CD4-positive, alpha-beta memory T cell (primary cell): ENCODE measurements around the gene CCDC190. TPM values are rescaled to one million over a fixed set of nuclear protein-coding genes. Genes with fewer than 3 reads are reported as not detected.

Experiments
- CTCF ChIA-PET: fragments of 350-600 bp; sonication (Branson Sonifier 250); formaldehyde crosslinking; loops from one replicate; lab custom pipeline; 2021; ENCODE audit warnings: inconsistent platforms; ENCODE audit not compliant: partially characterized antibody; lab: Charles Lee
- POLR2A ChIA-PET: fragments of 350-600 bp; sonication (Branson Sonifier 250); formaldehyde crosslinking; loops from one replicate; lab custom pipeline; 2021; ENCODE audit not compliant: partially characterized antibody; lab: Charles Lee
- DNase-seq, 5 donors: peaks; one replicate each; pipeline versions ENCODE4 v3.0.0 to v3.0.0-alpha.2; 2020 to 2022; ENCODE audit warnings: mixed read lengths in 1 of 5
- H3K27ac ChIP-seq: one replicate; pipeline ENCODE4 v1.7.0; 2013; ENCODE audit warnings: low read depth, low read length
- H3K27me3 ChIP-seq: 2 replicates; pipeline ENCODE4 v1.7.0; 2013; ENCODE audit warnings: mild to moderate bottlenecking, low read length, moderate library complexity; ENCODE audit not compliant: insufficient read depth
- H3K36me3 ChIP-seq: 2 replicates; pipeline ENCODE4 v1.7.0; 2013; ENCODE audit warnings: mild to moderate bottlenecking, low read length, moderate library complexity; ENCODE audit not compliant: insufficient read depth
- H3K4me1 ChIP-seq: 2 replicates; pipeline ENCODE4 v1.7.0; 2013; ENCODE audit warnings: mild to moderate bottlenecking, low read length, moderate library complexity; ENCODE audit not compliant: insufficient read depth
- H3K4me3 ChIP-seq, 2 donors: one replicate each; pipeline ENCODE4 v1.7.0; 2013; ENCODE audit warnings: low read length in 2 of 2, mild to moderate bottlenecking in 1 of 2
- H3K9me3 ChIP-seq, 2 donors: one replicate each; pipeline ENCODE4 v1.7.0; 2013; ENCODE audit warnings: low read length in 2 of 2, control low read depth in 1 of 2; ENCODE audit not compliant: control insufficient read depth in 1 of 2
- H3K27ac Mint-ChIP-seq, 7 donors: one replicate each; pipeline ENCODE4 v1.8.0; 2020 to 2021; ENCODE audit warnings: mixed read lengths in 7 of 7, mild to moderate bottlenecking in 6 of 7, inconsistent platforms in 3 of 7, moderate library complexity in 3 of 7
- H3K27me3 Mint-ChIP-seq, 2 donors: one replicate each; pipeline ENCODE4 v1.8.0; 2020 to 2021; ENCODE audit warnings: mixed read lengths in 2 of 2
- H3K36me3 Mint-ChIP-seq, 2 donors: one replicate each; pipeline ENCODE4 v1.8.0; 2020 to 2021; ENCODE audit warnings: mixed read lengths in 2 of 2, inconsistent platforms in 1 of 2, mild to moderate bottlenecking in 1 of 2
- H3K4me1 Mint-ChIP-seq, 4 donors: one replicate each; pipeline ENCODE4 v1.8.0; 2020 to 2021; ENCODE audit warnings: mixed read lengths in 4 of 4, mild to moderate bottlenecking in 1 of 4
- H3K4me3 Mint-ChIP-seq, 8 donors: one replicate each; pipeline ENCODE4 v1.8.0; 2020 to 2021; ENCODE audit warnings: mixed read lengths in 8 of 8, mild to moderate bottlenecking in 7 of 8, moderate library complexity in 6 of 8, inconsistent platforms in 3 of 8
- H3K9me3 Mint-ChIP-seq, 8 donors: one replicate each; pipeline ENCODE4 v1.8.0; 2020 to 2021; ENCODE audit warnings: mixed read lengths in 8 of 8, mild to moderate bottlenecking in 5 of 8, inconsistent platforms in 3 of 8, moderate library complexity in 1 of 8
- intact Hi-C: fragments of 100-400 bp; cut with micrococcal nuclease; formaldehyde crosslinking; loops from one replicate; pipeline ENCODE4 v1.15.1; 2023
- polyA plus RNA-seq, 2 donors: library from polyadenylated mRNA; unstranded; fragments of 300-500 nt; fragmentation: Illumina TruSeq; gene quantifications; one replicate each; pipeline ENCODE4 v1.2.3, GENCODE V29; 2021
- total RNA-seq, 2 experiments: library from RNA; stranded (reverse); gene quantifications; one replicate each; pipeline ENCODE4 v1.2.3, GENCODE V29; 2021

Gene CCDC190
- total and polyA plus RNA-seq, 4 experiments from 2014 or later: not detected

DNA sequence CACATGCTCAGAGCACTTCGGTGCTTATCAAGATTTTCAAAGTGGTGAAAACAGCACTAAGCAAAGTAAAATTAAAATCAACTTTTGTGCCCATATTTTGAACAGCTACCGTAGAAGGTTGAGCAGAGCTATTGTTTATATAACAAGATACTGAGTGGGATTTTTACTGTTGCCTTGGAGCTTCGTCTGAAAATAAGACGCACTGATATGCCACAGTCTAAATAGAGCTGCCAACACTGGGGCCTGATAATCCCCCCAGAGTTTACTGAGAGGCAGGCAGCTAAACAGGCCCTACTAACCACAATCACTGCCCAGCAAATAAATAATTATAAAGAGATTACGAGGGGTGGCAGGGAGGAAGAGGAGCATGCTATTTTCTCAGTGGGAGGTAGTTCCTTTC is 650 bp upstream of the CCDC190 start:
- Mint-ChIP-seq H3K4me1 (no peaks in the 10 kb centered on the region), H3K9me3 (peaks cover 0 to 2% (median 0%) of the 10 kb centered on the region in 8 donors), H3K36me3 (no peaks in the 10 kb centered on the region), H3K27me3 (peaks cover 4 to 21% of the 10 kb centered on the region in 2 donors), H3K27ac (no peak overlapping the region), H3K4me3 (no peak overlapping the region)
- no peaks in the 10 kb centered on the region for H3K4me1 ChIP-seq
- ChIA-PET POLR2A (no interaction called here), CTCF (interaction anchor here (0.9 to 3.9 kb wide), 3 partner anchors 8 to 15 kb away, joined by 3 to 28 read pairs (median 4); no protein-coding TSS in a partner anchor)
- no peaks in the 10 kb centered on the region for H3K27me3 ChIP-seq
- no peak overlapping the region for H3K27ac ChIP-seq
- intact Hi-C loops: no loop called here
- no peaks in the 10 kb centered on the region for H3K9me3 ChIP-seq
- DNase-seq: no peak
- no peaks in the 10 kb centered on the region for H3K36me3 ChIP-seq
- no peak overlapping the region for H3K4me3 ChIP-seq

DNA sequence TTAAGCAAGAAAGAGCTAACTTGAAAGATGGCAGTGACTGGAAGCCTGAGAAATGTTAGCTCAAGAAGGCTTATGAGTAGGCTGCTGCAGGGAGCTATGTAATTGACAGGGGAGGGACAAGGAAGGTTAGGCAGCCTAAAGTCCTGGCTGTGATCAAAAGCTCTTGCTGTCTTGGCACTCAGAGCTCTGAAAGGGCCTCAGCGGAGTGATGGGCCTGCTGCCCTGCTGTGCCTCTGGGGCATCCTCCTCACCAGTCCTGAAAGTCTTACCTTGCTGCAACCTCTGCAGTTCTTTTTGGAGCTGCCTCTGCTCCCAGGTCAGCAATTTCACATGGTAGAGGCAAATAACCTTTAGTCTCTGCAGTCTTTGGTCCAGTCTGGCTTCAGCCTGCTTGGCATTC is 1.8 kb downstream of the CCDC190 start:
- intact Hi-C loops: no loop called here
- no peaks in the 10 kb centered on the region for H3K9me3 ChIP-seq
- DNase-seq: no peak
- peaks cover 0 to 2% (median 0%) of the 10 kb centered on the region in 8 donors for H3K9me3 Mint-ChIP-seq
- ChIA-PET POLR2A (no interaction called here), CTCF (interaction anchor here (2.9 to 3.5 kb wide), 2 partner anchors 11 to 456 kb away, joined by 14 to 29 read pairs; no protein-coding TSS in a partner anchor)
- H3K27ac ChIP-seq: no peak overlapping the region
- H3K4me3 Mint-ChIP-seq: no peak overlapping the region
- no peaks in the 10 kb centered on the region for H3K27me3 ChIP-seq
- H3K4me1 ChIP-seq: no peaks in the 10 kb centered on the region
- H3K27ac Mint-ChIP-seq: no peak overlapping the region
- no peaks in the 10 kb centered on the region for H3K36me3 Mint-ChIP-seq
- no peaks in the 10 kb centered on the region for H3K4me1 Mint-ChIP-seq
- H3K4me3 ChIP-seq: no peak overlapping the region
- no peaks in the 10 kb centered on the region for H3K36me3 ChIP-seq
- H3K27me3 Mint-ChIP-seq: peaks cover 4 to 21% of the 10 kb centered on the region in 2 donors

DNA sequence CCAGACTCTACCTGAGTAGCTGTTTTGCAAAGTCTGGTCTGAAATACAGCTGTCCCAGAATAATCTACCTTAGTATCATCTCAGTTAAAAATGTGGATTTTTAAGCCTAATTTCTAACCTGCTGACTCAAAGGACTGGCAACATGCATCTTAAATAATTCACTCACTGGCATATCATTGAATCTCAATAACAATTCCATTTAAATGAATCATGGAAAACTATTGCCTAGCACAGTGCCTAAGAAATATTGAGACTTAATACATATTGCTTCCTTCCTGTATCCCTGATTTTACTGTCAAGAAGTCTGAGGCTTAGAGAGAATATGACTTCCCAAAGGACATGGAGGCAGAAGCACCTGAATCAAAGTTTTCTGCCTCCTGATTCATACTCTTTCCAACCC is 3.1 kb downstream of the CCDC190 start:
- Mint-ChIP-seq H3K4me3 (no peak overlapping the region), H3K36me3 (no peaks in the 10 kb centered on the region), H3K27ac (no peak overlapping the region), H3K4me1 (no peaks in the 10 kb centered on the region), H3K9me3 (peaks cover 0 to 2% (median 0%) of the 10 kb centered on the region in 8 donors), H3K27me3 (peaks cover 4 to 16% of the 10 kb centered on the region in 2 donors)
- Histone ChIP-seq H3K9me3 (no peaks in the 10 kb centered on the region), H3K27me3 (no peaks in the 10 kb centered on the region), H3K36me3 (no peaks in the 10 kb centered on the region), H3K4me1 (no peaks in the 10 kb centered on the region), H3K27ac (no peak overlapping the region), H3K4me3 (no peak overlapping the region)
- CTCF ChIA-PET: interaction anchor here (0.7 to 3.5 kb wide), 4 partner anchors 8 to 457 kb away, joined by 3 to 29 read pairs (median 12); no protein-coding TSS in a partner anchor
- intact Hi-C loops: no loop called here
- POLR2A ChIA-PET: no interaction called here
- no peak for DNase-seq

DNA sequence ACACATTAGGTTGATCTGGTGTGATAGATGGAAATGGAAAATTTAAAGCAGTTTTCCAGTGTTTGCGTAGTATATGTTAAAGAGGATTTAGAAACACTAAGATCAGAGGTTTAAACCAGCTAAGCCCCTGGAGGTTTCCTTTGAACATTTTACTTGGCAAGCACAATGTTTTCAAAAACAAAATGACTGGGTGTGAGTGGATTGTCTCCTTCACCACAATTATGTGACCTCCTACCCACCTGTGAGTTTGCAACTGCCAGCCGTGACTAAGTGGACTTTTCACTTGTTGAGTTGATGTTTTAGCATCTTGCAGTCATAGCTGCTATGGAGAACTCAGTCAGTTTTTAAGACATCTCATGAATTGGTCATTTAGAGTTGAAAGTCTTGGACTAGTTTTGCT is 4.7 kb downstream of the CCDC190 start:
- Mint-ChIP-seq H3K36me3 (no peaks in the 10 kb centered on the region), H3K4me1 (no peaks in the 10 kb centered on the region), H3K27ac (no peak overlapping the region), H3K4me3 (no peak overlapping the region), H3K27me3 (peaks cover 2 to 8% of the 10 kb centered on the region in 2 donors), H3K9me3 (no peaks in the 10 kb centered on the region)
- no peak for DNase-seq
- ChIA-PET POLR2A (no interaction called here), CTCF (interaction anchor here (2.3 to 3.5 kb wide), 3 partner anchors 8 to 459 kb away, joined by 9 to 29 read pairs (median 14); no protein-coding TSS in a partner anchor)
- Histone ChIP-seq H3K9me3 (no peaks in the 10 kb centered on the region), H3K4me1 (no peaks in the 10 kb centered on the region), H3K4me3 (no peak overlapping the region), H3K27ac (no peak overlapping the region), H3K27me3 (no peaks in the 10 kb centered on the region), H3K36me3 (no peaks in the 10 kb centered on the region)
- intact Hi-C loops: no loop called here

DNA sequence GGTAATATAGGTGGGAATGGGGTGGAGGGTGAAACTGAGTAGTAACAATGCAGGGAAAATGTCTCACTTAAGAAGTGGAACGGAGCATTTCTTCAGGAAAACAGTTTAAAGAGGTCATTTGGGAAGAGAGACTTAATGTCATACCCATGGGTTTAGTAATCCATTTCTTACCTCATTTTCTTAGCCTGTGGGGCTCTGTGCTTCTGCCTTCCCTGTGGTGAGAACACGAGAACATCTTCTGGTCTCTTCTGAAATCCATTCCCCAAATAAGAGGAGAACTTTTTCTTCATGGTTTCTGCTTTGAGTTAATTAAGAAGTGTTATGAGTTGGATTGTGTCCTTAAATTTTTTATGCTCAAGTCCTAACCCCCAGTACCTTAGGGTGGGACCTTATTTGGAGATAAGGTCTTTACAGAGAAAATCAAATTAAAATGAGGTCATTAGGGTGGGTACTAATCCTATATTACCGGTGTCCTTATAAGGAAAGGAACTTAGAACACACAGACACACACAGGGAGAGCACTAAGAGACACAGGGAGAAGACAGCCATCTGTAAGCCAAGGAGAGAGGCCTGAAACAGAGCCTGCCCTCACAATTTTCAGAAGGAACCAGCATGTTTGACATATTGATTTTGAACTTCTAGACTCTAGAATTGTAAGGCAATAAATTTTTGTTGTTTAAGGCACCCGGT is 5.4 kb downstream of the CCDC190 start:
- H3K27me3 ChIP-seq: no peaks in the 10 kb centered on the region
- DNase-seq: no peak
- H3K36me3 ChIP-seq: no peaks in the 10 kb centered on the region
- no peak overlapping the region for H3K27ac ChIP-seq
- intact Hi-C loops: no loop called here
- CTCF ChIA-PET: interaction anchor here (3.5 to 4.5 kb wide), 2 partner anchors 459 to 460 kb away, joined by 29 to 78 read pairs; no protein-coding TSS in a partner anchor
- H3K27ac Mint-ChIP-seq: no peak overlapping the region
- no peak overlapping the region for H3K4me3 Mint-ChIP-seq
- H3K4me1 ChIP-seq: no peaks in the 10 kb centered on the region
- no peaks in the 10 kb centered on the region for H3K36me3 Mint-ChIP-seq
- H3K27me3 Mint-ChIP-seq: peaks cover 3 to 8% of the 10 kb centered on the region in 2 donors
- no peaks in the 10 kb centered on the region for H3K4me1 Mint-ChIP-seq
- no peak overlapping the region for H3K4me3 ChIP-seq
- POLR2A ChIA-PET: no interaction called here
- H3K9me3 Mint-ChIP-seq: no peaks in the 10 kb centered on the region
- no peaks in the 10 kb centered on the region for H3K9me3 ChIP-seq

DNA sequence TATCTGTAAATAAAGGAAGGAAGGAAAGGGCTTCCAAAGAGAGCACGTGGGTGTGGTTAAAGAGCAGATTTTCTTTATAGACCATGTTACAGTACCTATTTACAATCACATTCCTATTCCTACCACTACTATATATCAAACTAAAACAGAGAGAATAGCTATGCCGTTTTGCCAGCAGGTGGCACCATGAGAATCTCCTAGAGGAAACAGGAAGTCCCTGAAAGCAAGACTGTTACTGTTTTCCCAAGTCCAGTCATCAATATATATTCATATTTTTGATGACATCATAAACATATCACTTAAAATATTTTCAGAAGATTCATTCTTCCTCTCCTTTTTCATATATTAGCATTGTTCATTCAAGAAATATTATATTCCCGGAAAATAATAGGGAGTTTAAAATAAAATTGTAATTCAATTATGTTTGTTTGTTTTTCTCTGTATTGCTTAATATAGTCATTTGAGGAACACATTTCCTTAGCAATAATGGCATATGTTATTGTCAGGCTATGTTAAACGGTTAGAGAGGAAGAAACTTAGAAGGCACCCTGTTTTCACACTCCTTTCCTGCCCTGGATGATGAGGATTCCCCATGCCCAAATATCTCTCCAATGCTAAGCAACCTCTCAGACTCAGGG is 6.6 kb downstream of the CCDC190 start:
- no peaks in the 10 kb centered on the region for H3K9me3 Mint-ChIP-seq

DNA sequence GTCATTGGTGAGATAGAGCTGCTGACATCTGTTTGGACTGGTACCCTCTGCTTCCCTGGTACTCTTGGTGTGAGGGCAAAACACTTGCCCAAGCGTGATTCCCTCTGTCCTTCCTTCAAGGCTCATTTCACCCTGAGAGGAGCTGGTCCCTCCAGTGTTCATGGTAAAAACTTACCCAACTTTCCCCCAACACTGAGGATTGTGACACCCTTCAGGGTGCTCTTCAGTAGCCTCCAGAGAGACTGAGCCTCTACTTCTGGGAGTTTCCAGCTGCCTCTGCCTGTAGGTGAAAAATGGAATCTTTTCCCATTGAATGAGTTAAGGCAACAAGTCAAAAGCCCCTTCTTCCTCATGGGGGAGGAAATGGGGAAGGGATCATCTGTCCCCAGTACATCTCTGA is 9.6 kb downstream of the CCDC190 start:
- POLR2A ChIA-PET: no interaction called here
- Histone ChIP-seq H3K27ac (no peak overlapping the region), H3K4me3 (no peak overlapping the region), H3K36me3 (no peaks in the 10 kb centered on the region), H3K27me3 (no peaks in the 10 kb centered on the region), H3K4me1 (no peaks in the 10 kb centered on the region), H3K9me3 (no peaks in the 10 kb centered on the region)
- Mint-ChIP-seq H3K4me1 (no peaks in the 10 kb centered on the region), H3K27ac (no peak overlapping the region), H3K4me3 (no peak overlapping the region), H3K9me3 (no peaks in the 10 kb centered on the region), H3K36me3 (no peaks in the 10 kb centered on the region), H3K27me3 (peaks cover 6 to 8% of the 10 kb centered on the region in 2 donors)
- CTCF ChIA-PET: interaction anchor here (0.7 to 4.5 kb wide), 4 partner anchors 9 to 479 kb away, joined by 3 to 78 read pairs (median 3); no protein-coding TSS in a partner anchor
- DNase-seq: no peak
- intact Hi-C loops: no loop called here

More for the DNA sequence above, 6.6 kb downstream of the CCDC190 start:
- H3K27me3 Mint-ChIP-seq: peaks cover 4% of the 10 kb centered on the region in 2 donors
- H3K4me3 Mint-ChIP-seq: no peak overlapping the region
- peak in 4 of 5 donors; percentile 27 to 35 (median 32) for DNase-seq
- Histone ChIP-seq H3K4me1 (no peaks in the 10 kb centered on the region), H3K27me3 (no peaks in the 10 kb centered on the region), H3K27ac (no peak overlapping the region), H3K36me3 (no peaks in the 10 kb centered on the region), H3K4me3 (no peak overlapping the region), H3K9me3 (no peaks in the 10 kb centered on the region)
- no peak overlapping the region for H3K27ac Mint-ChIP-seq
- ChIA-PET POLR2A (interaction anchor here (0.7 to 1.1 kb wide), 2 partner anchors 461 to 467 kb away, joined by 4 read pairs; no protein-coding TSS in a partner anchor), CTCF (interaction anchor here (0.7 to 4.5 kb wide), 17 partner anchors 9 to 1933 kb away, joined by 3 to 78 read pairs (median 4); no protein-coding TSS in a partner anchor)
- intact Hi-C loops: loop anchor here (1.0 kb wide), 1 partner anchor 461 kb away; no protein-coding TSS in a partner anchor
- no peaks in the 10 kb centered on the region for H3K4me1 Mint-ChIP-seq
- no peaks in the 10 kb centered on the region for H3K36me3 Mint-ChIP-seq
